HepG2 (cell line): ENCODE results near the gene WIZ. TPM values are rescaled to one million over a fixed set of nuclear protein-coding genes. Genes with fewer than 3 reads are reported as not detected.

Experiments used
- ARID4A ChIP-seq: sonication (generic); formaldehyde crosslinking; IDR thresholded peaks from 2 replicates; pipeline ENCODE4 v1.5.0; 2020; ENCODE audit warnings: mild to moderate bottlenecking, missing genetic modification reagents, borderline replicate concordance
- ATM ChIP-seq: fragments of 450-650 bp; IDR thresholded peaks from 2 replicates; pipeline ENCODE4 v1.7.1; 2017; ENCODE audit warnings: mild to moderate bottlenecking, borderline replicate concordance
- BCL6 ChIP-seq: IDR thresholded peaks from 2 replicates; pipeline ENCODE4 v1.6.1; 2016; ENCODE audit warnings: missing genetic modification reagents, missing compliant biosample characterization
- CBFB ChIP-seq: sonication (generic); formaldehyde crosslinking; IDR thresholded peaks from 2 replicates; pipeline ENCODE4 v1.4.0; 2020; ENCODE audit warnings: missing genetic modification reagents
- FOXC1 ChIP-seq: sonication (generic); formaldehyde crosslinking; IDR thresholded peaks from 2 replicates; pipeline ENCODE4 v1.8.0; 2022; ENCODE audit warnings: mild to moderate bottlenecking, missing genetic modification reagents, borderline replicate concordance
- HNF1A ChIP-seq, 2 experiments: sonication (generic) in 1 of 2; formaldehyde crosslinking in 1 of 2; IDR thresholded peaks; 2 replicates each; pipeline versions ENCODE4 v1.4.0 to v1.6.1; 2016 to 2020; ENCODE audit warnings: borderline replicate concordance in 1 of 2, low read depth in 1 of 2, mild to moderate bottlenecking in 1 of 2, missing genetic modification reagents in 1 of 2
- MED13 ChIP-seq: sonication (generic); formaldehyde crosslinking; IDR thresholded peaks from 2 replicates; pipeline ENCODE4 v1.5.0; 2020; ENCODE audit warnings: missing genetic modification reagents
- PHB2 ChIP-seq: fragments of 450-650 bp; IDR thresholded peaks from 2 replicates; pipeline ENCODE4 v1.6.1; 2018; ENCODE audit not compliant: partially characterized antibody
- PRDM10 ChIP-seq: sonication (generic); formaldehyde crosslinking; IDR thresholded peaks from 2 replicates; pipeline ENCODE4 v1.4.0; 2020; ENCODE audit warnings: low read depth, missing genetic modification reagents
- RARA ChIP-seq: IDR thresholded peaks from 2 replicates; pipeline ENCODE4 v1.6.1; 2016; ENCODE audit warnings: missing genetic modification reagents, missing compliant biosample characterization
- RCOR2 ChIP-seq: IDR thresholded peaks from 2 replicates; pipeline ENCODE4 v1.6.1; 2016; ENCODE audit warnings: missing biosample characterization, missing genetic modification reagents
- SMARCC2 ChIP-seq: fragments of 450-650 bp; IDR thresholded peaks from 2 replicates; pipeline ENCODE4 v1.6.1; 2017; ENCODE audit warnings: antibody characterized with exemption, mild to moderate bottlenecking
- TEAD2 ChIP-seq: sonication (generic); formaldehyde crosslinking; IDR thresholded peaks from 2 replicates; pipeline ENCODE4 v1.9.0; 2021; ENCODE audit warnings: missing genetic modification reagents
- YEATS2 ChIP-seq: sonication (generic); formaldehyde crosslinking; IDR thresholded peaks from 2 replicates; pipeline ENCODE4 v1.4.0; 2020; ENCODE audit warnings: missing genetic modification reagents, borderline replicate concordance
- ZNF326 ChIP-seq: sonication (generic); formaldehyde crosslinking; IDR thresholded peaks from 2 replicates; pipeline ENCODE4 v1.4.0; 2020; ENCODE audit warnings: missing genetic modification reagents, borderline replicate concordance
- ZNF724P ChIP-seq: sonication (generic); formaldehyde crosslinking; IDR thresholded peaks from 2 replicates; pipeline ENCODE4 v1.8.0; 2022; ENCODE audit warnings: missing genetic modification reagents, borderline replicate concordance
- polyA plus RNA-seq, 8 experiments: library from polyadenylated mRNA; depleted of rRNA in 3 of 8; stranded (reverse) in 7 of 8; unstranded in 1 of 8; fragments of >200 nt; fragmentation: Illumina TruSeq in 4 of 8; extraction: Trizol in 4 of 8; gene quantifications; 2 replicates each; pipeline versions ENCODE4 v1.2.1 to v1.2.3, GENCODE V29; 2011 to 2016; ENCODE audit warnings: low read depth in 4 of 8, missing spikeins in 1 of 8, mixed read lengths in 1 of 8; ENCODE audit not compliant: insufficient read depth in 1 of 8
- total RNA-seq, 5 experiments: library from RNA; depleted of rRNA; stranded (reverse); fragments of >200 nt; fragmentation: Illumina TruSeq; extraction: Trizol; gene quantifications; 2 replicates each; pipeline ENCODE4 v1.2.3, GENCODE V29; 2016; ENCODE audit warnings: low read depth in 1 of 5

WIZ gene
- total and polyA plus RNA-seq, 2 of the 13 experiments (the other 11 are each of a cell fraction or from before 2014, with no cell fraction given) = 4.7 to 4.8 TPM

- TF ChIP-seq ARID4A (CRISPR knock-in tag) (peak; percentile 70), MED13 (CRISPR knock-in tag) (peak; percentile 64; the same call in 1 of the 2 replicates), RCOR2 (CRISPR knock-in tag) (no peak), YEATS2 (CRISPR knock-in tag) (peak; percentile 64; the same call in 1 of the 2 replicates), PRDM10 (CRISPR knock-in tag) (no peak), ZNF326 (CRISPR knock-in tag) (no peak), CBFB (no peak; the same call in 1 of the 2 replicates), BCL6 (peak; percentile 9; the same call in 1 of the 2 replicates), HNF1A (IDR thresholded peaks at IDR 0.05; ENCODE audit: low read depth) (no peak), HNF1A (CRISPR knock-in tag; IDR thresholded peaks at IDR 0.05; ENCODE audit: borderline replicate concordance) (peak; percentile 29; the same call in 1 of the 2 replicates), RARA (CRISPR knock-in tag) (peak; percentile 11; the same call in 1 of the 2 replicates), FOXC1 (CRISPR knock-in tag) (peak; percentile 93), PHB2 (no peak), SMARCC2 (no peak), ATM (no peak), TEAD2 (CRISPR knock-in tag) (no peak), ZNF724P (CRISPR knock-in tag) (peak; percentile 39; the same call in 1 of the 2 replicates)
Observed at GRCh38 chr19:15379083-15379998, 70.4 kb downstream of the WIZ start, which contains the start of gene AKAP8 (continued).
